ENCODE results near the gene PSMD10.
A peak's percentile ranks its signal among the peaks of the same experiment; 100 is the strongest.

PSMD10 gene, protein sequence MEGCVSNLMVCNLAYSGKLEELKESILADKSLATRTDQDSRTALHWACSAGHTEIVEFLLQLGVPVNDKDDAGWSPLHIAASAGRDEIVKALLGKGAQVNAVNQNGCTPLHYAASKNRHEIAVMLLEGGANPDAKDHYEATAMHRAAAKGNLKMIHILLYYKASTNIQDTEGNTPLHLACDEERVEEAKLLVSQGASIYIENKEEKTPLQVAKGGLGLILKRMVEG

DNA sequence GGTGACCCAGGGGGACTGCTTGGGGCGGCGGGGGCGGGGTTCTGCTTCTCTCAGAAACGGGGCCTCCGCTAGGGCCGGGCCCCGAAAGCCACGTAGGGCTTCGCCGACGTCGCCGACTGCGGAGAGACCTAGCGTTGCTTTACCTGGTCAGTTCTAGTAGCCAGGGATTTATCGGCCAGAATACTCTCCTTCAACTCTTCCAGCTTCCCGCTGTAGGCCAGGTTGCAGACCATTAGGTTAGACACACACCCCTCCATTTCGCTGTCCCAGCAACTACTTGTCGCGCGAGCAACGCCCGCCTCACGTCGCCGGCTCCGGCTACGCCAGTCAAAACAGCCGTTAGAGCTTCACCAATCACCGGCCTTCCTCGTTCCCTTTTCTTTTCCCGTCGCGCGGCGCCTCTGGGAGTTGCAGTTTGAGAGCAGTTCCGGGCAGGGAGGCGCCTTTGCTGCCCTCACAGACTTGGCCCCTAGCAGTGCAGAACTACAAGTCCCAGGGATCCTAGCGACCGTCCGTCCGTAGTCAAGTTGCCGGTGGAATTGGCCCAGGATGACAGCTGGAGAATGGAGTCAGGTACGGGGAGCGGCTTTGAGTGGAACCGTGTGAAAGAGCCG lies at the start of gene PSMD10, which contains the start of gene ATG4A:
TSS of gene PSMD10 (minus strand) at position 279 of the 614 bp plus-strand sequence. CDS start at position 257, 22 bp downstream.
TSS of gene ATG4A (plus strand) at position 515 of the 614 bp plus-strand sequence. CDS start at position 564, 49 bp downstream.
- DNase-seq = peak; percentile 86

DNA sequence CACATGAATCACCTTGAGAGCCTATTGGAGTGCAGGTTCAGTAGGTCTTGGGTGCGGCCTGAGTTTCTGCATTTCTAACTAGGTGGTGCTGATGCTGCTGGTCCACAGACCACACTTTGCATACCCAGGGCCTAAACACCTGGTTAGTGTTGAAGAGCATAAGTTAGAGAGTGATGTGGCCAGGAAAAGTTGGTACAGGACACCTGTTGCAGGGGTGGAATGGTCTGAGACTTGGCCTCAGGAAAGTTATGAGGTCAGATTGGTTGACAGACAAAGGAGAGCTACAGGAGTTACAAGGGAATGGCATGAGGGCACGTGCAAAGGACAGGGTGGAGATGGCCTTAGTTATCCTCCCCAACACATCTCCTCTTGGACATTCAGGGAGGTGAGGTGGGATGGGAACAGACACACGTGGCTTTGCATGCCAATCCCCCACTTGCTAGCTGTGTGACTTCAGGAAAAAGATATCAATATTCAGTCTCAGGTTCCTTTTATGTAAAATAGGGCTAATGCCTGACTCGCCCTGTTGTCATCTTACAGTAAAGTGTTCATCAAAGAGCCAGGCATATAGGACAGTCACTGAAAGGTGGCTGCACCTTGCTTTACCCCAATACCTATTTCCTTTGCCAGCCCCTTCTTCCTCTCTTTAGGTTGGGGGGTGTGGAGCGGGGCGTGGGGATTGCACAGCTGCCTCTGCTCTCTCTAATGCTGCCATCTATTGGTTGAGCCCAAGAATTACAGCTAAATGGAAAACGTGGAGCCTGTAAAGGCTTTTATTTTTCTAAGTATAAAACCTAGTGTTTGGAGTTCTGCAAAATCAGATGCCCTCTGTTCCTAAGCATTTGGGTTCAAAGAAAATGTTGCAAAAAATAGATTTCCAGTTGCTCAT lies 47.7 kb upstream of the PSMD10 start:
- no peak for DNase-seq

DNA sequence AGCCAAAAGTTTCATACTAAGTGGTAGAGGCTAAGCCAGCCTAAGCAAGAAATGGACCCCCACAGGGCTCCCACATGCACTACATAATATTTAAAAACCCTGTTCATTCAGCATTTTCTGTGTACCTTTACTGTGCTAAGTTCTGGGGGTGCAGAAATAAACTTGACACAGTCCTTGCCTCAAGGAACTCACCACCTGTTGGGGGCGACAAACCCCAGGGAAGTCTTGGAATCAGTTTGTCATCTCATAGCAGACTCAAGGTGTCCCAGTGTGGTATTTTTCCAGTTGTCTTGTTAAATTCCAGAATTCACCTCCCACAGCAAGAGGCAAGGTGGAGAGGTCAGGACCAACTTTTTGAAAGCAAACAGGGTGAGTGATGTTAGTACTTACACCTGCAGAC lies 43.4 kb upstream of the PSMD10 start:
- no peak for DNase-seq

DNA sequence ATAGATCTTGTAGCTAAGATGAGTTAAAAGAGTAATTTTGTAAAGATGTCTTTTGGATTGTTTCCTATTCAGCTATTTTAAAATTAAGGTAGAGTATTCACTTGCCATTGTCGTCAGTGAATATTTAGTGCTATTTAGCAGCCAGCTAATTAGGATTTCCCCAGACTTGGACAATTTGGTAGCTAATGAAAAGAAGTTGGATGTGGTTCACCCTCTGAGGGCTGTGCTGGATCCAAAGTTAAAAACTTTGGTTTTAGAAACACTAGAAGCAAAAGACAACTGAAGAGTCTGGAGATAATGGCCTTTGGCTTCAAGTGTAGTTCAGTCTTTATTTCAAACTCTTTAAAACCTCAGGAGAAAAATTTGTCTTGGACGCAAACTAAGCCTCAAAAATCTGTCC lies 41.5 kb upstream of the PSMD10 start:
- no peak for DNase-seq

DNA sequence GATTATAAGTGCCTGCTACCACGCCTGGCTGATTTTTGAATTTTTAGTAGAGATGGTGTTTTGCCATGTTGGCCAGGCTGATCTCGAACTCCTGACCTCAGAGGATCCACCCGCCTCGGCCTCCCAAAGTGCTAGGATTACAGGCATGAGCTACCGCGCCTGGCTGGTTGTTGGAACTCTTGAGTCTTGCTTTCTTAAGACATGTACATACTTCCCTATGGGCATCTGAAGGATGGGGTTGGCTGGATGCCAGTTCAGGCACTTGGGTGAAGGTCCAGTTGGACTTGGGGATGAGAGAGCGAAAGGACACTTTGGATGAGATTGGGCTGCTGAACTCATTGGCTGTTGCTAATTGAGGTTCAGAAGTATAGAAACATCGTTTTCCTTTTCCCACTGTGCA lies 40.7 kb upstream of the PSMD10 start:
- DNase-seq = no peak

DNA sequence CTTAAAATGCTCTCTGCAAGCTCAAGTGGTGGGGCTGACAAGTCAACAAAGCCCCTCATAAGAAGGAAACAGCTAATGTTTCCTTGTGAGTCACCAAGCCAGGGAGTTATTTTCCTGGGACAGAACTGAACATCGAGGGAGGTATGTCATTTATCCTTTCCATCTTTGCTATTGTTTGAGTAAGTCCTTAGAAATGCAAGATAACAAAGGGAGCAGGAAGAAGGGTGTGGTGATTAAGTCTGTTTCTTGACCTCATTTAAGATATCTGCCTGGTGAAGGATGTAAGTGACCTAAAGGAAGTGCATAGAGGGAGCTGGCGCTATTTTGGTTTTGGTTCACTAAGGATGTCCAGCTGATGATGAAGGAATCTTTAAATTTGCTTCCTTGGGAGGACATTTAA lies 40.1 kb upstream of the PSMD10 start:
- DNase-seq = no peak

DNA sequence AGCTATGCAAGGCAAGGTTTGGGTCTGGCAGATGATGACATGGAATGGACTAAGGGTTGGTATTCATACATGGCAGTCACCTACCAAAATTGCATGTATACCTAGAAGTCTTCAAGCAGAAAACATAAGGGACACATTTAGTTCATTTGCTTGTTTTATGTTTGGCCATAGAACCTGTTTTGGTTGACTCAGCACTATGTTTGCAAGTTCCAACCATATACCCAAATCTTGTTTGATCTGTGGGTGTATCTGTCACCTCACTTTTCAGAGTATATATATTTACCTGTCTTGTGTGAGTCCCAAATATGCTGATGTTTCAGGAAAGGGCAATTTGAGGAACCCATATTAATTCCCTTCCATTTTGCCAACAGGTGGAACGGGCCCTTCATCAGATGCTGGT lies 39.5 kb upstream of the PSMD10 start:
- DNase-seq = no peak

DNA sequence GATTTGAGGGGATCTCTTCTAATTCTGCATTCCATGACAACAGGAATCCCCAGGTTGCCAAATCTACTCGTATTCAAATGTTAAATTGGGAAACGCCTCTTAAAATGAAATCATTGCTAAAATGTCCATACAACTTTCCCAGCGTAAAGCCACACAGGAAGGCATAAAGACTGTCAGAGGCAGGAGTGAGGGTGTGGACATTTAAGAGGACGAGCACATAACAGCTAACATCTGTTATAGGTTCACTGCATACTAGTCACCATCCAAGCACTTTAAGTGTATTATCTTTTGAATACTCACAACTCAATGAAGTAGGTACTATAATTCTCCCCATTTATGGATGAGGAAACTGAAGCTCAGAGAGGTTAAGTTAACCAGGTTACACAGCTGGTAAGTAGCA lies 35.8 kb upstream of the PSMD10 start:
- no peak for DNase-seq

DNA sequence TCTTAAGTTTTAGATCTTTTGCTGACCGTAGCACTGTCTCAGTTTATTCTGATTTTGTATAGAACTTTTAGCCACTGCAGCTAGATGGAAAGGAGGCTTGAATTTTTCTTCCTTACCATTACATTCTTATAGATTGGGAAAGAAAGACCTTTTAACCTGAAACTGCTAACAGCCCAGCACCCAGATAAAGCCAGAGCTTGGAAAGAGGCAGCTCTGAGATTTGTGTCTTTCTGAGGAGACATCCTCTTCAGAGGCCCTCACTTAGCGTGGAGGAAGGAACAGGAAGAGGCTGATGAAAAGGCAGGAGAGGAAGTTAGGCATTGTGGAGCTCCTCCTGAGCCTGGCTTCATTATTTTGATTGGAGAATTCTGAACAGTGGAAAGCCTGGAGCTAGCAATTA lies 35.3 kb upstream of the PSMD10 start:
- DNase-seq = no peak

DNA sequence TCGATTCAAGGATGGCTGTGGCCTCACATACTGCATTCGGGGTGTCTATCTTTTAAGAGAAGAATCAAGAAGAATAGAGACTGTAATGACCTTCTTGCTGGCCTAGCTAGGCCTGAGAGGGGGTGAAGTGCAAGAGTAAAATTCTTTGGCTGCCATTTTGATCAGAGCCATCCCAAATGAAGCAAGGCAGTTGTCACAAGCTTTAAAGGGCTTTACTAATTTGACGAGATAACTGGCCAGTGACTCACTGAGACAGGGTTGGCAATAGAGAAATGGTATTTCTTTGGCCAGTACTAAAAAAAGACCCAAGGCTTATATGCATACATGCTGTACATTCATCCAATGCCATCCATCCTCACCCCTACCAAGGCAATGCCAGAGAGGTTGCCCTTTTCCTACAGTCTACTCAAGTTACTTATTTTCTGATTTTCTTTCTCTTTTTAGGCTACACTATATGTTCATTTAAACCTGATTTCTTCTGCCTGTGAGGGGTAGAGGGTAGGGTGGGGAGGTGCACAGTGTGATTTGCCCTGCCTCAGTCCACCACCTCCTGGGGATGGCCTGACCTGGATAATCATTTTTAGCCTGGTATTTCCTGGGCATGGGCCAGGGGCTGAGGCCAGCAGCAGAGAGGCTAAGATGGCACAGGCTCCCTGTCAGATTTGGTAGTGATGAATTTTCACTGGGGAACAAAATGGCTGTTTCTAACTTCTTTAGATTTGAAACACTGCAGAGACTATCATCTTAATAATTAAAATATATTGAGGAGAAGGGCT lies 32.4 kb upstream of the PSMD10 start:
- no peak for DNase-seq

DNA sequence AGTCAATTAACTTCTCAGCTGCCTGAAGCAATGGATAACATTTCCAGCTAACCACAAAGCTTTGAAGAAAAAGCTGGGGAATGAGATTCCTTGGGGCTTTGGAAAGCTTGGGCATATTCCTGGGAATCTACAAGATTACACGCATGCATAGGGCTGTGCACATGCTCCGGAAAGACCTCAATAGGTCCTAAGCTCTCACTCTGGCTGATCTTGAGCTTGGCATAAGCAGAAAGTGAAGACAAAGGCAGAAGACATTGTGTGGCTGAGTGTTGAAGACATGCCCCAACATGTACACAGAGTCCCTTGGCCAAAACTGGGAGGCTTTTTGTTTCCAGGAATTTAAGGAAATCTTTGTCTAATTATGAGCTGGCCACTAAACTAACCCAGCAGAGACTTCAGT lies 31.4 kb upstream of the PSMD10 start:
- no peak for DNase-seq

DNA sequence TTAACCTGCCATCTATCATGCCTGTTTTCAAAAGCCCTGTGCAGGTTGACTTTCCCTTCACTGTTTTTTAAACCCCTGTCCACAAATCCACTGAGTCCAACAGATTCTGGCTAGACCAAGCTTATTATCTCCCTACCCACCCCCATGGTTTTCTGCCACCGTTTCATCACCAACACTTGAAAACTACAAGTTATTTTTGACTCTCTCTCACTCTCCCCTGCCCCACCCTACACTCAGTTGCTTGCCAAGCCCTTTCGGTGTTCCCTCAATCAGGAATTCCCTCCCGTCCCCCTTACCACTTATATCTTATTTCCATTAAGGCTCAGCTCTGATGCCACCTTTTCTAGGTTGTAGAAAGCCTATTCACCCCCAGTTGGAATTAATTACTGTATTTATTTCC lies 29.9 kb upstream of the PSMD10 start:
- no peak for DNase-seq

DNA sequence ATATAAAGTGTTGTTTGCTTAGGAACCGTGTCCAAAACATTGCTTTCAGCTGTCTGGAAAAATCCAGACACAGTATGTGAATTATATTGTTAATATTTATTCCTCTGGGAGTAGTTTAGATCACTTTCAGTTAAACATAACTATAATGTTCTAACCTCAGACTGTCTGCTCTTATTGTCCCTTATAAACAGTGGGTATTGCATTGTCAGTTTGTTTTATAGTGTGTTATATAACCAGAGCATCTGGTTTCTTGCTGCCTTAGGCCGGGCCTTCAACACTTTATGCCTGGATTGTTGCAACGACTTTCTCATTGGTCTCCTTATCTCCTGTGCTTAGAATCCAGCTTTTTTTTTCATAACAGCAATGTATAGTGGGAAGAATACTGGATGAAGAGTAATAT lies 26.6 kb upstream of the PSMD10 start:
- DNase-seq = no peak

DNA sequence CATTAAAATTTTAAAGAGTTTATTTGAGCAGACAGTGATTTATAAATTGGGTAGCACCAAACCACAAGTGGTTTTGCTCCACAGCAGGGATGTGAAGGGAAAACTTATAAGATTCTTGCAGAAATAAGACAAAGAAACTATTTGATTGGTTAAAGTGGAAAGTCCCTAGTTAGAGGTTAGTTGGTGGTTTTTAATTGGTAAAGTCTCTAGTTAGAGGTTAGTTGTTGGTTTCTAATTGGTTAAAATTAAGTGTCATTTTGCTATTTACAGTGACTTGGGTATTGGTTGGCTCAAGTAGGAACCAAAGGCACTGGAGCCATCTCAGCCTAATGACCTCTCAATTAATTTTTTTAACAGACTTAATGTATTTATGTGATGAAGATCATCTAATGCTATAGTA lies 23.2 kb upstream of the PSMD10 start:
- DNase-seq = no peak

DNA sequence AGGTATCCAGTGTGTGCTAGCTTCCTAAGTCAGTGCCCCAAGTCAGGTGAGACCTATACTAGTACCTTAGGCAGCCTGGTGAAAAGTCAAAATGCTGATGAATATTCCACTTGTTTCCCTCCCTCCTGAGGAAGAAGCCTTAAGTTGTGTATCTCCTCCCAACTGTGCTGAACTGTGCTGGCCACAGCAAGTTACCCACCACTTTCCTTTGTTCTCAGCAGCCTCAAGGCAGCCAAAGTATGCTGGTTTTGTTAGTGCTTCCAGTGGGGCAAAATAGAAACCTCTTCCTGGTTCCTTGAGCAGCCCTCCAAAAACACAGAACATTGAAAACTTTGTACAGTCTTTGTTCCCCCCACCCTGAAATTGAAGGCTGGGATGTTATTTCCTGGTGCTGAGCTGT lies 14.1 kb upstream of the PSMD10 start:
- no peak for DNase-seq

DNA sequence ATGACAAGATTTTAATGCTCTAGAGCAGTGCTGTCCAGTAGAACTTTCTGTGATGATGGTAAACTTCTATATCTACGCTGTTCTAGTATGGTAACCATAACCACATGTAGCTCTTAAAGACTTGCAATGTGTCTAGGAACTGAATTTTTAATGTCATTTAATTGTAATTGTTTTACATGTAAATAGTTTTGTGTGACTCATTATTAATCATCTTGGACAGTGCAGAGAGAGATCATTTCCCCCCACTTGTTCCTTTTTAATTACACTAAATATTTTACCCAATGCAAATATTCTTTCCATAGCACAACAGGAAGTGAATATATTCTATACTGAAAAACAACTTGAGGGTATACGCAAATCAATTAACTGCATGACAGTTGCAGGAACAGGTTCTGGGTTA lies 6.0 kb upstream of the PSMD10 start:
- DNase-seq = no peak

DNA sequence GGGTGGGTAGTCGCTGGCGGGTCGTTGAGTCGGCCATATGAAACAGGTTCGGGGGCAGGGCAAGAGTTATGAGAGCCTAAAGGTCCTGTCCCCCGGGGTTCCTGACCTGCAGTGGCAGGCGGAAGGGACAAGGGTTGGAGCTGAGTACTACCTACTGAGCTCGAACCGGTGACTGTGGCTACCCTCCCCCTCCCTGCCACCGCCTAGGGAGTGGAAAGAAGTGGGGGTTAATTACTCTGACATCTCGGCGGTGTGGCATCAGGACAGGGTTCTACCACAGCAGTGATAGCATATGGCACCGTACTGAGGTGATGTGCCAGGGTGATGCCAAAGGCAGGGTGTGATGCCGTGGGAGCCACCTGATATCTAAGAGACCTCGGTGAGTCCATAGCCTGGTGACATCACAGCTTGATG lies 543 bp upstream of the PSMD10 start:
- DNase-seq = no peak

DNA sequence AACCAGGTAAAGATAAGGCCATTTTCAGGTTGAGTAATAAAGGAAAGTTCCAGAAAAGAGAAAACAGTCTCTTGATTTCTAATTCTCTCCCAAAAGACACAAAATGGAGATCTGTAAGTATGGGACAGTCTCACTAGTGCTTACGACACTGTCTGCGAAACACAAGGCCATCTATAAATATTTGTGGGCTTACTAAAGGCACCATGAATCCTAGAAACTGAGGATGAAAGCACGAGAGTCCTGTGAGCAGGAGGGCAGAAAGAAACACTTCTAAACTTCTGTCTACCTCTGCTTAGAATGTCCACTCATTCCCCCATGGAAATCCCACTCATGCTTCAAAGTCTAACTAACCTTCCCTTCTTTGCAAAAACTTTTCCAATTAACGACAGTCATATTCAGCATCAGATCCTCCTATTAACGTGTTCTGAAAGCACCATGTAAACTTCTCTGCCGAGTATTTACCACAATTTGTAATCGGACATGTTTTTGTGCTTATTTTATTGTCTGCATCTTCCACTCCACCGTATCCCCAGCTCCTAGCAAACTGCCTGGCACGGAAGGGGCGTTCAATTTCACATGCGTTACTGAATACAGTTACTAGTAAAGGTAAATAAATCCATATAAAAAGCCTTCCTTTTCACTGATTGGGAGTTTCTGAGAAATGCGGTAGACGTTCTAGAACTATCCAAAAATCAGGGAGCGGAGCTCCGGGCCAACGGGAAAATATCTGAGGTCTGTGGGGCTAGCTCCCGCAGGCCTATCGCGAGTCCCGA lies 665 bp downstream of the PSMD10 start:
- DNase-seq = no peak

DNA sequence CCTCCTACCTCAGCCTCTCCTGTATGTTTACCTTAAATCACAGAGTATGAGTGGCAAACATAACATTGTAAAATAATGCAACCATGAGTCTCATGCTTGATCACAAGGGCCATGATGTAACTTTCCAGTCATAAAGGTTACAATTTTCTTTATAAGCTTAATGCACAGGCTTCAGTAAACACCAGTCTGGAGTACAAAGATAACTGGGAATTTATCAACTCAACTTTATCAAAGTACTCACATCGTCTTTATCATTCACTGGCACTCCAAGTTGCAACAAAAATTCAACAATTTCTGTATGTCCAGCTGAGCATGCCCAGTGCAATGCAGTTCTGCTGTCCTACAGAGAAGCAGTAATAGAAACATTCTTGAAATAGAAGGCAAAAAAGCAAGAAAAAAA lies 2.8 kb downstream of the PSMD10 start:
- no peak for DNase-seq

DNA sequence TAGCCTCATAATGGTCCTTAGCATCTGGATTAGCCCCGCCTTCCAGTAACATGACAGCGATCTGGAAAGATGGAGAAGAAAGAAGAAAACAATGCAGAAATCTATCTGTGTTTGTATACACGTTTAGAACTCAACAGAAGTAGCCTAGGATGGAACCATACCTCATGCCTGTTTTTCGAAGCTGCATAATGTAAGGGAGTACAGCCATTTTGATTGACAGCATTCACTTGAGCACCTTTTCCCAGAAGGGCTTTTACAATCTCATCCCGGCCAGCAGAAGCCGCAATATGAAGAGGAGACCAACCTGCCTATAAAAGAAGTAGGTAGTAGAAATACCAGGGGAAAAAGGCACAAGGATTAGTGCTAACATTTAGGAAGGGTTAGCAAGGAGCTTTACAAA lies 3.5 kb downstream of the PSMD10 start:
- DNase-seq = no peak

DNA sequence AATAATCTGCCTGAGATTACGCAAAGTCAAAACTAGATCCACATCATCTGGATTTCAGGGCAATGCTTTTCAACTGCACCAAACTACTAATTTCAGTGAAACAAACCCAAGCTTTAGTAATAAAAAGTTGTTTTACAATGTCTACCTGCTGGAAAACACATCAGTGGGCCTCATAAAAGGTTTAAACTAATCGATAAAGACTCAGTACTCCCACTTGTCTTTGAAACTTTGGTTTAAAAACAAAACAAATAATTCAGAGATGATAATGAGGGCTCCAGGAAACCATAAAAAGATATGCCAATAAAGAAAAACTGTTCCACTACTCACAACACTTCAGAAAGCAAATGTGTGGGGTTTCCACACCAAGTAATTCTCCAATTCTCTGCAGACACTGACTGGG lies 10.2 kb downstream of the PSMD10 start:
- DNase-seq = no peak

DNA sequence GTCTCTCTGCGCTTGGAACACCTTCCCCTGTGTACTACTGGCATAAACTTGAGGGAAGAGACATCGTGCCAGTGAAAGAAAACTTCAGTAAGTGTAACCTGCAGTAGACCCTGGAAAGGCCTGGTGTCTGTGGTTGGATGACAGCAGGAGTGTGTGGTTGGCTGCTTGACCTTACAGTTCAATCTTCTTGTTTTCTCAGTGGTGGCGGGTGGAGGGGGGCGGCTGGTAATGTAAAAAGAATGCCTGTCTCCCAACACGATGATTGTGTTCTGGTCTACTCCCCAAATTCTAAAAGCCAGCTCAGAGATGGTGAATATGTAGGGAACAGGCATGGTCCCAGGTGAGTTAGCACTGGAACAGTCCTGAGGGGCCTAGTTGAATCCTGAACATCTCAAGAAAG lies 18.6 kb downstream of the PSMD10 start:
- DNase-seq = no peak
